LNCAP (cell line): ENCODE measurements around the gene MMP3.

Experiments used
- TF ChIP-seq, protein P1 (sequence below): fragments of 450-650 bp; IDR thresholded peaks from 2 replicates; pipeline ENCODE4 v1.5.1; 2017; ENCODE audit warnings: mild to moderate bottlenecking

MMP3 gene

GRCh38 chr11:102798012-102798746 is 45.2 kb downstream of the MMP3 start, which contains the start of gene MMP1:
Gene MMP1 (minus strand): TSS chr11:102798160. CDS start chr11:102798092, 68 bp downstream.
- TF ChIP-seq, protein P1, sequence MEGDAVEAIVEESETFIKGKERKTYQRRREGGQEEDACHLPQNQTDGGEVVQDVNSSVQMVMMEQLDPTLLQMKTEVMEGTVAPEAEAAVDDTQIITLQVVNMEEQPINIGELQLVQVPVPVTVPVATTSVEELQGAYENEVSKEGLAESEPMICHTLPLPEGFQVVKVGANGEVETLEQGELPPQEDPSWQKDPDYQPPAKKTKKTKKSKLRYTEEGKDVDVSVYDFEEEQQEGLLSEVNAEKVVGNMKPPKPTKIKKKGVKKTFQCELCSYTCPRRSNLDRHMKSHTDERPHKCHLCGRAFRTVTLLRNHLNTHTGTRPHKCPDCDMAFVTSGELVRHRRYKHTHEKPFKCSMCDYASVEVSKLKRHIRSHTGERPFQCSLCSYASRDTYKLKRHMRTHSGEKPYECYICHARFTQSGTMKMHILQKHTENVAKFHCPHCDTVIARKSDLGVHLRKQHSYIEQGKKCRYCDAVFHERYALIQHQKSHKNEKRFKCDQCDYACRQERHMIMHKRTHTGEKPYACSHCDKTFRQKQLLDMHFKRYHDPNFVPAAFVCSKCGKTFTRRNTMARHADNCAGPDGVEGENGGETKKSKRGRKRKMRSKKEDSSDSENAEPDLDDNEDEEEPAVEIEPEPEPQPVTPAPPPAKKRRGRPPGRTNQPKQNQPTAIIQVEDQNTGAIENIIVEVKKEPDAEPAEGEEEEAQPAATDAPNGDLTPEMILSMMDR, result no peak

GRCh38 chr11:102794382-102794781 is 49.0 kb downstream of the MMP3 start:
- TF ChIP-seq, protein P1, result peak; percentile 39

DNA sequence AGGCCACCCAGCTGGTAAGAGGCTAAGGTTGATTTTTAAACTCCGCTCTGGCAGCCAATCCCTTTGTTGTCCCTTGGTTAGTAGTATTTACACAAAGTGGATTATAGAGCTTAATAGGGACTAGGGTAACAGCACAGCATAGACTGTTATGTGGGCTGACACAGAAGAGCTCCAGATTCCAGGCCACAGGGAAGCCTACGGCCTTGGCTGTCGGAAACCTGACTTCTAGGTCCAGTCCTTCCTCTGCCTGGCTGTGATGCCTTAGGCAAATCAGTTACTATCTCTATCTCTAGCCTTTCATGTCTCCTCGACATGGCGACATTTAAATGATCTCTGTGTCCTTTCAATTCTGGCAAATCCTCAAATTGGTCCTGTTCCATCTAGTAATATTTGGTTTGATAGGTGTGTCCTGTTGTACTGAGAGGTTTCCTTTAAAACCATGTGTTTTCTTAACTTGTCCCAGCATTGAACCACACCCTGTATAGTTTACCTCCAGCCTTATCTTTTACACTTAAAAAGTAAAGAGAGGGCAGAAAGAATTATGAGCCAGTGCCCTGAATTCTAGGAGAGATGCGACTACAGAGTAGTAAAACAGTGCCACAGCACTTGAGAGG is 49.6 kb downstream of the MMP3 start:
- TF ChIP-seq, protein P1, result no peak

DNA sequence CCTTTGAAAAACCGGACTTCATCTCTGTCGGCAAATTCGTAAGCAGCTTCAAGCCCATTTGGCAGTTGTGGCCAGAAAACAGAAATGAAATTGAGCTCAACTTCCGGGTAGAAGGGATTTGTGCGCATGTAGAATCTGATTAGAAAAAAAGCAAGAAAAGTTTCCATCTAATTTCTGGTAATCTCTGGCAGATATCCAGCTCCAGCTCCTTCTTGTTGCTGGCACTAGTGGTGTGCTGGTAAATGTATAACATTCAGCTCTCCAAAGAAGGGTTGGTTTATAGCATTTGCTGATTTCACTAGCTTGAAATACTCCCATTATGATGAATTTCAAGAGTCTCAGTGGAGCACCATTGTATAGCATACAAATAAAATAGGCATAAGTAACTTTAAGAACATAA is 50.8 kb downstream of the MMP3 start:
- TF ChIP-seq, protein P1, result no peak

DNA sequence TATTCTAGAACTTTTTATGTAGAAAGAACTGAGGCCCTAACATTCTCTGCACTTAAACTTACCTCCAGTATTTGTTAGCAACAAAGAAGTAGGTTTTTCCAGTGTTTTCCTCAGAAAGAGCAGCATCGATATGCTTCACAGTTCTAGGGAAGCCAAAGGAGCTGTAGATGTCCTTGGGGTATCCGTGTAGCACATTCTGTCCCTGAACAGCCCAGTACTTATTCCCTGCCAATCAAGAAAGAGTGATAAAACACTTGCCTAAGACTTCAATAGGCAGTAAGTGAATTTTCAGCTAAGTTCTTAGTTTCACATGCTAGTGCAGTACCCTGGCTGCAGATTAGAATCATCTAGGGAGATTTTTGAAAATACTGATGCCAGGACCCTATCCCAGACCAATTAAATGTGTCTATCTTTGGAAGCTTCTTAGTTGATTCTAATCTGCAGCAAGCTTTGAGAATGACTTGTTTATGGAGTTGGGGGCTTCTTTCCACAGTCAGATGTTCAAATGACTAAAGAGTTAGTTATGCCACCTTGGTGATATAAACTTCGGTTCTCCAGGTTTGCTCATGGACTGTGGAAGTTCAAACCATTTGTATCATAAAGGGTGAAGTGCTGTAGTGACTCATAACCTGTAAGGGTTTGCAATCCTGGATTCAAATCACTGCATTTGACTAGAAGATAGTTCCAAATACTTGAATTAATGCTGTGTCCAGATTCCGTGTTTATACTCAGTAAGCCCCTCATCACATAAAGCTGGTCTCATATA is 52.0 kb downstream of the MMP3 start:
- TF ChIP-seq, protein P1, result no peak

DNA sequence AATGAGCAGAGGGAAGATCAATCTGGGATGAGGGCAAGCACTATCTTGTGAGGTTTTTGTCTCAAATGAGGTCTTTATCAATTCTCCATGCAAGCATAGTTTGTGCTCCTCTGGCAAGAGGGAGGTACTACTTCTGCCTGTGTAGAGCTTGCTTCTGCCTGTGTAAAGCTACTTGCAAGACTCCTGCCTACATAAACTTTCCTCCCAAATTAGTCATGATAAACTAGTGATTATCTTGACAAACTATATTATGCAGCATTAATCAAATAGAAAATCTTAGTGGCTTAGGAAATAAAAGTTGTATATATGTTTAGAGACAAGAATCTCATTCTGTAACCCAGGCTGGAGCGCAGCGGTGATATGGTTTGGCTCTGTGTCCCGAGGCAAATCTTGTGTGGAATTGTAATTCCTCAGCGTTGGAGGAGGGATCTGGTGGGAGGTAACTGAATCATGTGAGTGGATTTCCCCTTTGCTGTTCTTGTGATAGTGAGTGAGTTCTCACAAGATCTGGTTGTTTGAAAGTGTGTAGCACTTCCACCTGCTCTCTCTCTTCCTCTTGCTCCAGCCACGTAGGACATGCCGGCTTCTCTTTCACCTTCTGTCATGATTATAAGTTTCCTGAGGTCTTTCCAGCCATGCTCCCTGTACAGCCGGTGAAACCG is 54.9 kb downstream of the MMP3 start:
- TF ChIP-seq, protein P1, result no peak
